ENCODE measurements around the gene ADAMTS17.

The ADAMTS17 gene

DNA sequence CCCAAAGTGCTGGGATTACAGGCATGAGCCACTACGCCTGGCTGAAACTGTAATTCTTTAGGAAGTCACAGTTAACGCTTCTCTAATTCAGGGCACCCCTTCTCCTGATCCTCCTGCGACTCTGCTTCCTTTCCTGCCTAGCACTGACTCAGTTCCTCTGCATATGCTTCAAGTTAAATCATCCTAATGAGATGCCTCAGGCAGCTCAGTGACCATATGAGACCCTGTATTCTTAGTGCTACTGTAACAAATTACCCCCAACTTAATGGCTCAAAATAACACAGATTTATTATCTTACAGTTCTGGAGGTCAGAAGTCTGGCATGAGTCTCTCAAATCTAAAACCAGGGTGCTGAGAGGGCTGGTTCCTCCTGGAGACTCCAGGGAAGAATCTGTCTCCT is 336.8 kb downstream of the ADAMTS17 start:
- no peak for DNase-seq

- no peak for DNase-seq
These were observed 338.8 kb downstream of the ADAMTS17 start for GRCh38 chr15:100002787-100003536.

- no peak for DNase-seq
These were observed 339.6 kb downstream of the ADAMTS17 start for GRCh38 chr15:100002086-100002620.

- no peak for DNase-seq
These were observed 340.4 kb downstream of the ADAMTS17 start for GRCh38 chr15:100001405-100001804.

- no peak for DNase-seq
These were observed 342.3 kb downstream of the ADAMTS17 start for GRCh38 chr15:99999282-100000070.

DNA sequence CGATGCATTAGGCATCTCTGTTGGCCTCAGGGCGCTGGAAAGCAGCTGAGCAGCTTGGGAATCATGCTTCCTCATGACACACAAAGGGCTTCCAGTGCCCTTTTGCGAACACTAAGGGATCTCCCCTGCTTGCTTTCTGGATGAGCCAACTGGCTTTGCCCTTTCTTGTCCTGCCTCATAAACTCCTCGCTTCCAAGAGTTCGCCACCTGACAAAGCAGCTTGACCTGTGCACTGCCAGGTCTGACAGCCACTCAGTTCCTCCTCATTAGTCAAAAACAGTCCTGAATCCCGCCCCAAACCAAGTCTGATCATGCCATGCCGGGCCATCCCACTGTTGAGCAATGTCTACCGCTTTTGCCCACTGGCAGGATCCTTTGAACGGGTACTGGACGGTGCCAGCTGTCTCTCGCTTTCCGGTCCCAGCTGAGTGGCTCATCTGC is 343.1 kb downstream of the ADAMTS17 start:
- DNase-seq: no peak

DNA sequence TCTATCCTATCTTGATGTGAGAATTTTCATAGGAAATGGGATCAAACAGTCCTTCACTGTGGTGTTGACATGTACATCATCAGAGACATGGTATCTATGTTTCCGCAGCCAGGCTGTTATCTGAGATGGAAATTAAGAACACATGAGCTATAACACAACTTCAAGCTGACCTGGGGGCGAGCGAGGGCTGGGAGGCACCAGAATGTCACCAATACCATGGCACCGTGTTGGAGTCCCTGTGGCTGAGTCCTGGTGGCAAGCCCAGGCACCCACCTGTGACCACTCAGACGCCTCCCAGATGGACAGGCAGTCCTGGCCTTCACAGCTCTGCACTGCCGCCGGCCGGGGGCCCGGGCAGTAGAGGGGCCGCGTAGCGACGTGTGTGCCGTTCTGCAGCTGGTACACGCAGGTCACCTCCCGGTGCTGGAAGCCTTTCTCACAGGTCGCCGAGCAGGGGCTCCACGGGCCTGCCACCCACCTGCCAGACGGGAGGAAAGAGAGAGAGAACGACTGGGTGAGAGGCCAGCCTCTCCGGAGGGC is 344.6 kb downstream of the ADAMTS17 start:
- no peak for DNase-seq

DNA sequence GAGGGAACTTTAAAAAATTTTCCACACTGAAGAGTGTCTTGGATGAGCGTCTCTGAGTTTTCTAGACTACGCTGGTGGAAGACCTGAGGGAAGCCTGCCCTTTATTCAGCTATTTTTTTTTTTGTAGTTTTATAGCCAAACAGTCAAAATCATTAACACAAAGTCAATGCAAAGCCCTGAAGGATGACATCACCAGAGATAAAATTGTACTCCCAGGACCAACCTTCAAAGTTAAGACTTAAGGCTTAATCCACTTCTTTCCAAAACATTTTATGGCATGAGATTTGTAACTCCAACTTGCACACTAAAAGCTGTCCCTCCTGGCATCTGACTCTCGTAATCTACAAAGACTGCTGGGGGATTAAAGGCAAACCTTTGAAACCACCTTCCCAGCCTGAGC is 345.1 kb downstream of the ADAMTS17 start:
- DNase-seq: no peak

DNA sequence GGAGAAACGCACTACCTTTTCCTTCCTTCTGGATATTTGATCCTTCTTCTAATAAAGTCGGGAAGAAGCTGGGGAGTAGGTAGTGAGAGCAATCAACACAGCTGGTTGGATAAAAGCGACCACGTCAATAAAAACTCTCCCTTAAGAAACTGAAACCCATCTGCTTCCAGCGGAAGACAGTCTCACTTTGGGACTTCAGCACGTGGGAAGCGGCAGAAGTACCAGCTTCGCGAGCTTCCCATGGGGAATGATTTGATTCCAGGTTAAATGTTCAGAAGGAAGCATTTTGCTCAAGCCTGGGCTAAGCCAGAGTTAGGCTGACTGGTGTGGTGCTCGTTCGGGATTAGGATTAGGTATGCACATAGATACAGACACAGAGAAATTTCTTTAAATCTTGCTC is 346.2 kb downstream of the ADAMTS17 start:
- DNase-seq: no peak

DNA sequence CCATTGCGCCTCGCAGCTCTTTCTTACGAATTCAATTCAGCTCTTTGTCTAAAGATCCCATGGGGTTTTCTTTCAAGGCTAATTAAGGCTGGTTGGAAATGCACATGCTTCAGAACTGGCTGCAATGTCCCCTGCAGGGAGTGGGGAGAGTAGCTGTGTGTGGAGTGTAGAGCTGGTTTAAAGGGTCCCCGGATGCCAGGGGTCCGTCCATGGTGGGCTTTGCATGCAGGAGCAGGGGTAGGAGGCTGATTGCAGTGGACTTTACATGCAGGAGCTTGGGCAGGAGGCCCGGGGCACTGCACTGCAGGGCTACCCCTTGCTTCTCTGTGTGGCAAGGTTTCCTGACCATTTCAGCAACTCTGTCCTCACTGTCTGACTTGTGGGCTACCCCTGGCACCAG is 346.9 kb downstream of the ADAMTS17 start:
- DNase-seq: no peak

- no peak for DNase-seq
These were observed 348.1 kb downstream of the ADAMTS17 start for GRCh38 chr15:99993681-99994131.

DNA sequence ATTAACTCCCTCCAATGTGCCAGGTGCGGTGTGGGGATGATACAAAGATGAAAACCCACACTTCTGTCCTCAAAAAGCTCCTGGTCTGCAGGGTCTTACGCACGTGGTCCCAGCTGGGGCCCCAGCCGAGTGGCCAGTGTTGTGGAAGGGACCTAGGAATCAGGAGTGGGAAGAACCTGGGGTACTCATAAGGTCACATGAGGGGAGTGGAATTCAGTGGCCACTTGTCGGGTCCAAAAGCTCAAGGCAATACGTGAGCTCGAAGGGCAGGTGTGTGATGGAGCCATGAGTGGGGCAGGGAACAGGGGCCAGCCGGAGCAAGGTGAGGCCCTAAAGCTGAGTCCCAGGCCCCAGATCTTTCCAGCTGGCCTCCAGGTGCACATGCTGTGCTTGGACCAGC is 348.5 kb downstream of the ADAMTS17 start:
- DNase-seq: no peak

DNA sequence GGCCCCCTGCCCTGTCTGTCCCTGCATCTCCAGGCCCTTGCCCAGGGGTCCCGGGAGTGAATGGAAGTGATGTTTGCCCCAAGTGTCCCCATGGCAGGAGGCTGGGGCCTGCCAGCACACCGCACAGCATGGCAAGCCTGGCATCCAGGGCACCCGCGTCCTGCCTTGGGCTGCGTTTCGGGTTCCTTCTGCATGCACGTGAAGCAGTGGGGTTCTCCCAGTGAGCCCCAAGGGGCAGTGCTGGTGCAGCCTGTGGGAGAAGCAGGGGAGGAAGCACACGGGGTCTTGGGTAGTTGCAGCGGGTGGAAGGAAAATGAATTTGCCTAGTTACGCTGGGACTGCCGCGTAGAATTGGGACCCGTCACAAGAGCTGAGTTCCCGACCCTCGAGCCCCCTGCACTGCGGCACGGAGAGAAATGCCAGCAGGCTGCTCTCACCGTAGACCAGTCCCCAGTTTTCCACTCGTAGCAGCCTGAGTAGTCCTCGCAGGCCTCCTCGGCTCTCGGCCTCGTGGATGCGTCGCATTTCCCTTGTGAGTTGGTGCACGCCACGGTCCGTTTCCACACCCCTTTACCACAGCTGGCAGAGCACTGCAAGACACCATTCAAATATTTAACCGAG is 349.1 kb downstream of the ADAMTS17 start:
- DNase-seq: no peak

- DNase-seq: no peak
These were observed 352.7 kb downstream of the ADAMTS17 start for GRCh38 chr15:99989095-99989494.

GRCh38 chr15:99987701-99988100 is 354.1 kb downstream of the ADAMTS17 start:
- no peak for DNase-seq

GRCh38 chr15:99987119-99987506 is 354.7 kb downstream of the ADAMTS17 start:
- no peak for DNase-seq

GRCh38 chr15:99986297-99987118 is 355.3 kb downstream of the ADAMTS17 start:
- no peak for DNase-seq

DNA sequence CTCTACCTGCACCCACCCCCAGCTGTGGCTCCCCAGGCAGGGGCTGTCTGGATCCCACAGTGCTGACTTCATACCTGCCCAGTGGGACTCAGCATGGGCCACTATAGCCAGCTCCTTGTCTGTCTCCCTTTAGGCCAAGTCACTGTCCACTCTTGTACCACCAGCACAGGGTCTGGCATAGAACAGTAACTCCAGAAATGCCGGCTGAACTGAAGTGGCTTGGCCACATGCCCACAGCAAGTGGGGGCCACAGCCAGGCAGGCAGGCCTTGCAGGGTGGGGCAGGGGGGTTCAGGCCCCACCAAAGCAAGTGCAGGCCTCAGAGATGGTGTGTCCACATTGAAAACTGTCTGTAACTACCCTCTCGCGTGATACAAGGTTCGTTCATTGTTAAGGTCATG is 355.9 kb downstream of the ADAMTS17 start:
- DNase-seq: no peak

GRCh38 chr15:99984491-99985243 is 357.1 kb downstream of the ADAMTS17 start:
- no peak for DNase-seq

GRCh38 chr15:99983886-99984286 is 357.9 kb downstream of the ADAMTS17 start:
- no peak for DNase-seq

- DNase-seq: no peak
These were observed 358.4 kb downstream of the ADAMTS17 start for GRCh38 chr15:99983171-99983885.
